Activated naive CD8-positive, alpha-beta T cell treated with anti-CD3 and anti-CD28 coated beads for 36 hours (primary cell): ENCODE measurements around the gene GSG1. TPM values are rescaled to one million over a fixed set of nuclear protein-coding genes. Genes with fewer than 3 reads are reported as not detected.
"Not testable (repeated sequence)": the region's sequence is repeated elsewhere in the genome, so short reads cannot be mapped to it uniquely, and the experiment has no call there.

Source experiments
- DNase-seq: peaks from one replicate; pipeline ENCODE4 v3.0.0; 2021
- H3K27ac Mint-ChIP-seq: one replicate; pipeline ENCODE4 v1.8.0; 2022; ENCODE audit warnings: mild to moderate bottlenecking, moderate library complexity, mixed read lengths
- H3K27me3 Mint-ChIP-seq: one replicate; pipeline ENCODE4 v1.8.0; 2022; ENCODE audit warnings: mild to moderate bottlenecking, mixed read lengths
- H3K36me3 Mint-ChIP-seq: one replicate; pipeline ENCODE4 v1.8.0; 2021; ENCODE audit warnings: mild to moderate bottlenecking, mixed read lengths
- H3K4me1 Mint-ChIP-seq: one replicate; pipeline ENCODE4 v1.8.0; 2021; ENCODE audit warnings: mixed read lengths
- H3K4me3 Mint-ChIP-seq: one replicate; pipeline ENCODE4 v1.8.0; 2022; ENCODE audit warnings: mild to moderate bottlenecking, moderate library complexity, mixed read lengths
- H3K9me3 Mint-ChIP-seq: one replicate; pipeline ENCODE4 v1.8.0; 2022; ENCODE audit warnings: mixed read lengths
- total RNA-seq, 2 experiments: library from RNA; stranded (reverse); gene quantifications; one replicate each; pipeline ENCODE4 v1.2.3, GENCODE V29; 2021

The GSG1 gene
- total RNA-seq, 2 experiments from 2014 or later, result not detected

- peaks cover 13% of the 10 kb centered on the region for H3K27me3 Mint-ChIP-seq
- no peak overlapping the region for H3K4me3 Mint-ChIP-seq
- H3K36me3 Mint-ChIP-seq, result no peaks in the 10 kb centered on the region
- H3K27ac Mint-ChIP-seq, result no peak overlapping the region
- DNase-seq, result no peak
- H3K9me3 Mint-ChIP-seq, result no peaks in the 10 kb centered on the region
- H3K4me1 Mint-ChIP-seq, result peaks cover 3% of the 10 kb centered on the region
Measured at GRCh38 chr12:13039328-13039956, 64.0 kb downstream of the GSG1 start.

- H3K4me1 Mint-ChIP-seq, result no peaks in the 10 kb centered on the region
- no peaks in the 10 kb centered on the region for H3K36me3 Mint-ChIP-seq
- H3K4me3 Mint-ChIP-seq, result no peak overlapping the region
- peaks cover 13% of the 10 kb centered on the region for H3K27me3 Mint-ChIP-seq
- no peak overlapping the region for H3K27ac Mint-ChIP-seq
- H3K9me3 Mint-ChIP-seq, result no peaks in the 10 kb centered on the region
- DNase-seq, result no peak
Measured at GRCh38 chr12:13038491-13039161, 64.8 kb downstream of the GSG1 start.

- Mint-ChIP-seq H3K36me3 (no peaks in the 10 kb centered on the region), H3K9me3 (no peaks in the 10 kb centered on the region), H3K27ac (no peak overlapping the region), H3K4me3 (no peak overlapping the region), H3K27me3 (peaks cover 4% of the 10 kb centered on the region), H3K4me1 (no peaks in the 10 kb centered on the region)
- no peak for DNase-seq
Measured at GRCh38 chr12:13036881-13037280, 66.6 kb downstream of the GSG1 start.

- H3K9me3 Mint-ChIP-seq, DNase-seq, H3K4me1 Mint-ChIP-seq, H3K27me3 Mint-ChIP-seq, H3K4me3 Mint-ChIP-seq, H3K36me3 Mint-ChIP-seq, H3K27ac Mint-ChIP-seq: not testable (repeated sequence)
Measured at GRCh38 chr12:13035335-13035734, 68.1 kb downstream of the GSG1 start.

Other genes with a start within 250 kb of the GSG1 start
- gene GPRC5A, start 212.1 kb downstream of the GSG1 start, total RNA-seq, result under 1 TPM; 0.27 to 0.34 TPM
- gene GPRC5D, start 151.5 kb downstream of the GSG1 start, total RNA-seq, result not detected
- 10 to 100 TPM; 21.0 to 21.2 TPM for gene HEBP1, start 103.4 kb downstream of the GSG1 start, total RNA-seq
- 1 to 10 TPM; 6.9 to 8.4 TPM for gene FAM234B, start 59.3 kb downstream of the GSG1 start, total RNA-seq
- gene EMP1, start 93.1 kb upstream of the GSG1 start, total RNA-seq, result 1 to 10 TPM; 3.2 to 4.4 TPM